CMK (cell line): Measurements from ENCODE around the gene MEIOB.
"Not testable (repeated sequence)": the region's sequence is repeated elsewhere in the genome, so short reads cannot be mapped to it uniquely, and the experiment has no call there.

ENCODE experiments used
- DNase-seq: peaks from one replicate; pipeline ENCODE4 v3.0.0-alpha.2; 2010; ENCODE audit warnings: low read depth

Gene MEIOB

DNA sequence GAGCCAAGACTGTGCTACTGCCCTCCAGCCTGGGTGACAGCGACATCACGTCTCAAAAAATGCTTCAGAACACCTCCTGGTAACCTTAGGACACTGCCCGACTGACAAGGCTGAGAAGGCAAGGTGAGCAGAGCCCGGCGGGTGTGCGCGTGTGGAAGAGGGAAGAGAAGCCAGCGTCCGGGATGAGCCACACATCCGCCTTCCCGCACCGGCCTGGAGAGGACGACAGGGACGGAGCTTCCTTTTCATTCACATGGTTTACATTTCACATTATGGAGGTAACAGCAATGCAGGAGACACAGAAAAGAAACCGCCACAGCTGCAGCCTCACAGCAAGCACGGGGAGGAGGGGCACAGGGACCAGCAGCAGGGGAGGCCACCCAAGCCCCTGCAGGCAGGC is 61.9 kb downstream of the MEIOB start:
- no peak for DNase-seq

- no peak for DNase-seq
Observed at GRCh38 chr16:1809281-1809801, 62.6 kb downstream of the MEIOB start.

- no peak for DNase-seq
Observed at GRCh38 chr16:1808691-1809090, 63.3 kb downstream of the MEIOB start.

- no peak for DNase-seq
Observed at GRCh38 chr16:1807626-1808025, 64.3 kb downstream of the MEIOB start.

GRCh38 chr16:1800701-1801100 is 71.3 kb downstream of the MEIOB start:
- DNase-seq: no peak

- not testable (repeated sequence) for DNase-seq
Observed at GRCh38 chr16:1799263-1799662, 72.7 kb downstream of the MEIOB start.

DNA sequence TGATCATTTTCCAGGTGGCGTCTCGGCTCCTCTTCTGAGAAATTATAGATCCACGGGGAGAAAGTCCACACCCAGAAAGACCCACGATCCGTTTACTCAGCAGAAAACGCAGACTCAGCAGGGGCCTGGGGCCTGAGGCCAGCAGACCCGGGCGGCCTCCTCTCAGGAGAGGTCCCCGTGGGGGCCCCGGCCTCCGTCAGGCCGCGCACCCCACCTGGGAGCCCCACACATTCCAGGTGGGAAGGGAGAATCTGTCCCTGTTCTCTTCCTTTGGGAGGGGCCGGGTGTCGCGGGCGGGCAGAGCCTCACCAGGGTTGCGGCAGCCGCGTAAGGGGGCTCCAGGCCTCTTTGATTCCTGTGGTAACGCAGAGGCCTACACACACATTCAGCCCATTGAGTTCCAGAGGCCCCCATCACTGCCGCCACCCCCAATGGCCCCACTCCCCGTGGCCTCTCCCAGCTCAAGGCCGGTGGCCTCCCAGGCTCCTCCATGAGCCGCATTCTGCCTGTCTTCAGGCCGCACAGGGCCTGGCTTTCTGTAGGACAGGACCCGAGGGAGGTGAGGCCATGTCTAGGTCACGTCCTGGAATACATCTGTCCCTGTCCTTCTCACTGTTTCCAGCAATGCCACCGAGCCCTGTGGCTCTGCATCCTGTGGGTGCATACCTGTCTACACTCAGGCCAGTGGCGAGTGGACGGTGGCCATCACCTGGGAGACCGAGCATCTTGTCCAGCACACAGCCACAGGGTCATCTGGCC is 76.9 kb downstream of the MEIOB start:
- no peak for DNase-seq

DNA sequence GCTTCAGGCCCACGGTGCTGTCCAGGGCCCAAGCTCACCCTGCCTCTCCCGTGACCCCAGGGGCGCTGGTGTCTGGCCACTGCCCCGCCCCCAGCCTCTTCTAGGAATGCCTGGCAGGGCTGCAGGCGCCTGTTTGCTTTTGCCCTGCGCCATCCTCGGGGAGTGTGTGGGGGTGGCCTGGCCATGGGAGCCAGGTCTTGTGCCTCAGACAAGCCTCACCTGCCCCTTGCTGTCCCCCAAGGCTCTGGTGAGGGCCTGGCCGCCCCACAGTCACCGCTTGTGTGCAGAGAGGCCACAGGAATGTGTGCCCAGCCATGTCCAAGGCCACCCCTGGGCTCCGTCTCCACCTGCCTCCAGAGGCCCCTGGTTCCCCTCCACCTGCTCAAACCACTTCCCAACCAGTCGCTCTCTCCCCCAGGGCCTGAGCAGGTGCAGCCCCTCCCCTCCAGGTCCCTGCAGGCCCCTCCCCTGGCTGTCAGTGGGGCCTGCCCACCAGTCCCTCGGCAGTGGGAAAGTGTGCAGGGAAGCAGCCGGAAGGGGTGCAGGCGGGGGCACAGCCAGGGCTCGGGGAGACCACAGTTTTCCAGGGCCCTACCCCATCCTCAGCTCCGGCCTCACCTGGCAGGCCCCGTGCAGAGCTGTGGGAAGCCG is 77.6 kb downstream of the MEIOB start:
- DNase-seq: no peak

GRCh38 chr16:1793578-1794220 is 78.3 kb downstream of the MEIOB start, which contains the start of gene IGFALS:
Gene IGFALS (minus strand): TSS chr16:1793705. CDS start chr16:1793652, 53 bp downstream.
- DNase-seq: no peak

DNA sequence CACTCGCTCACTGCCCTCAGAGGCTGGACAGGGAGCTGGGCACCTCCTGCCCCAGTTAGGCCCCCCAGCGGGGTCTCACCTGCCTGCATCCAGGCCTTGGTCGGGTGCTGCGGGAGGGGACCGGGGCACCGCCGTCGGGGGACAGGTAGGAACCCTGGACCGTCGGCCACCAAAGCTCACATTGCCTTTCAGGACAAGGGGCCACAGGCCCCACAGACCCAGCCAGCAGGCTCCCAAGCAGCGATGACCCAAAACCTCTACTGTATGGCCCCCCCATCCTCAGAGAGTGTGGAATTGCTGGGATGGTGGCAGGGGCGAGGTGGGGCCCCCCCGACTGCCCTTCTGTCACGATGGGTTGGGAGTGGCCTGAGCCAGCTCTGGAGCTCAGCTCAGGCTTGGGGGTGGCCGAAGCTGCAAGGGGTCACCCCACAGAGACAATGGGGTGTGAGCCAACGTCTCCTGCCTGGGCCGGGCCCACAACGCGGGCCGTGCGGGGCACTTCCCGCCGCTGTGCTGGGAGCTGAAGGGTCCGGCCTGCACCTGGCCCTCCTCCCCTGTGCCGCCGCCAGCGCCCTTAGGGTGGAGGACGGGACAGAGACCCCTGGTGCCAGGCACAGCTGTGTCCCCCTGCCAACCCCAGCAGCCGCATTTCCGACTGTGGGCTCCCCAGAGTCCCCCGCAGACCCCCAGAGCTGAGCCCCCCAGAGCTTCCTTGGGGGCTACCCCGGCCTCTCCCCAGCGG is 79.0 kb downstream of the MEIOB start:
- no peak for DNase-seq

GRCh38 chr16:1791943-1792812 is 79.8 kb downstream of the MEIOB start:
- DNase-seq: no peak

DNA sequence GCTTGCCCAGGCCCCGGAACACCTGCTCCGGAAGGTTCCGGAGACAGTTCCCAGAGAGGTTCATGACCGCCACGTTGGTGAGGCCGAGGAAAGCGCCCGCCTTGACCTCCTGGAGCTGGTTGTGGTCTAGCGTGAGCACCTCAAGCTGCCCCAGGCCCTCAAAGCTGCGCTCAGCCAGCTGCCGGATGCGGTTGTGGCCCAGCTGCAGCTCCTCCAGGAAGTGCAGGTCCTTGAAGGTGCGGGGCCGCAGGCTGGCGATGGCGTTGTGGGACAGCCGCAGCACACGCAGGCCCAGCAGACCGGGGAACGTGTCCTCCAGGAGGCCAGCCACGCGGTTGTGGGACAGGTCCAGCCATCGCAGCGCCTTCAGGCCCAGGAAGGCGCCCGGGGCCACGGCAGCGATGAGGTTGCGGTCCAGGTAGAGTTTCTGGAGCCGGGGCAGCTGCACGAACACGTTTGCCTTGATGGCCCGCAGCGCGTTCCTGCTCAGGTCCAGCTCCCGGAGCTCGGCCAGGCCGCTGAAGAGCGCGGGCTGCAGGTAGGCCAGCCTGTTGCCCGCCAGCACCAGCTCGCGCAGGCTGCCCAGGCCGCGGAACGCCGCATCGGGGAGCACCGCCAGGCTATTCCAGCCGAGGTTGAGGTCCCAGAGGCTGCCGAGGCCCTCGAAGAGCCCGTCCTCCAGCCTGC is 80.6 kb downstream of the MEIOB start:
- DNase-seq: no peak

DNA sequence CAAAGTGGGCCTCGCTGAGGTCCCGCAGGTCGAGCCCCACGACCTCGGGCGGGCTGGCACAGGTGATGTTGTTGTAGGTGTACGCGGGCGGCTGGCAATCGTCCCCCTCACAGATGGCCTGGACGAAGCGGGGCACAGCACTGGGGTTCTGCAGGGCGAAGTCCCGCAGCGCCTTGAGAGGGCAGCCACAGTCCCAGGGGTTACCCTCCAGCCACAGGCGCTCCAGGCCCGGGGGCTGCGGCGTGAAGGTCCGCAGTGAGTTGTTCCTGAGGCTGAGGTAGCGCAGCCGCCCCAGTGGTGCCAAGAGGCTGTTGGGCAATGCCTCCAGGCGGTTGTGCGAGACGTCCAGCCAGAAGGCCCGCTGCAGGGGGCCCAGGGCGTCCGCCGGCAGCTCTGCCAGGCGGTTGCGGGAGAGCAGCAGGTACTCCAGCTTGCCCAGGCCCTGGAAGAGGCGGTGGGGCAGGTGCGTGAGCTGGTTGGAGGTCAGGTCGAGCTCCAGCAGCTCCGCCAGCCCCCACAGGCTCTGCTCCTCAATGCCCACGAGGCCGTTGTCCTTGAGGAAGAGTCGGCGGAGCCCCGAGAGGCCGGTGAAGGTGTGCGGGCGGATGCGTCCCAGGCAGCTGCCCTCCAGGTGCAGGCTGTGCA is 81.2 kb downstream of the MEIOB start:
- no peak for DNase-seq

DNA sequence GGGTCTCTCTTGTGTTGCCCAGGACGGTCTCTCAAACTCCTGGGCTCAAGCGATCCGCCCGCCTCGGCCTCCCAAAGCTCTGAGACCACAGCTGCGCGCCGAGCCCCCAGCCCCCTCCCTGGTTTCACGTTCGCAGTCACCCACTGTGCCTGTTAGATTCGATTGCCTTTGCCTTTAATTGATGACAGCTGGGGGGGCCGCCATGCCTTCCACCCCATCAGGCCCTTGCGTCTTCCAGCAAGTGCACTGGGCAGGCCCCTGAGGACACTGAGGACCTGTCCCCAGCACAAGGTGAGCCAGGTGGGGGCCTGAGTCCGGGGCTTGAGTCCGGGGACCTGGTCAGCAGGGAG is 81.7 kb downstream of the MEIOB start:
- no peak for DNase-seq

GRCh38 chr16:1789643-1790045 is 82.3 kb downstream of the MEIOB start:
- DNase-seq: no peak

- no peak for DNase-seq
Observed at GRCh38 chr16:1788708-1789100, 83.3 kb downstream of the MEIOB start.

DNA sequence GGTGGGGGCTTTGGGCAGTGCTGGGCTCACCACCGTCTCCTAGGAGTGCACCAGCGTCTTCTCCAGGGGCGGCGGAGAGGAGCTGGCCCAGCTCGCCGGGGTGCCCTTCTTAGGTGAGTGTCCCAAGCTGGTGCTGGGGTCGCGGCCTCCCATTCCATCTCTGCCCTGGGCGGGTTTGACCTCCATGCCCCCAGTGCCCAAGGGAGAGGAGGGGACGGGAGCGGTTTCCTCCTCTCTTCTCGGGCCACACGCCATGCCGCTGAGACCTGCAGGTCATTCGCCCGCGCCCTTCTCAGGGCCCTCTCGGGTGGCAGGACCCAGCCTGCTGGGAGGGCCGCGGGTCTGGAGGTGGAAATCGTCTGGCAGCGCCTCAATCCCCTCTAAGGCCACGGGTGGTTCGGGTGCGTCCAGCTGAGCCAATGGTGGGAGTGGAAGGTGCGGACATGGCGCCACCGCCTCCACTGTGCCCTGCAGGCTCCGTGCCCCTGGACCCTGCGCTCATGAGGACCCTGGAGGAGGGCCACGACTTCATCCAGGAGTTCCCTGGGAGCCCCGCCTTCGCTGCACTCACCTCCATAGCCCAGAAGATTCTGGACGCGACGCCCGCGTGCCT is 83.8 kb downstream of the MEIOB start:
- no peak for DNase-seq

GRCh38 chr16:1787322-1788094 is 84.5 kb downstream of the MEIOB start:
- no peak for DNase-seq

GRCh38 chr16:1787056-1787321 is 85.0 kb downstream of the MEIOB start:
- no peak for DNase-seq
